Tibial nerve (tissue), 4 donors: ENCODE results near the gene PKP2.

Source experiments
- EP300 ChIP-seq, 2 donors: sonication (generic); formaldehyde crosslinking; IDR thresholded peaks; one replicate each; pipeline ENCODE4 v1.6.1; 2017; ENCODE audit warnings: antibody characterized with exemption in 2 of 2, mild to moderate bottlenecking in 1 of 2
- POLR2A ChIP-seq, 2 donors: fragments of 450-650 bp; IDR thresholded peaks; one replicate each; pipeline ENCODE4 v1.6.1; 2017; ENCODE audit warnings: antibody characterized with exemption in 2 of 2, mild to moderate bottlenecking in 2 of 2, moderate library complexity in 2 of 2
- TF ChIP-seq, protein P1 (sequence below), 5 experiments: fragments of 200-600 bp in 3 of 5; fragments of 450-650 bp in 2 of 5; sonication (generic) in 3 of 5; IDR thresholded peaks; one replicate each; pipeline ENCODE4 v1.5.1; 2016 to 2019; ENCODE audit warnings: antibody characterized with exemption in 5 of 5, mild to moderate bottlenecking in 3 of 5, moderate library complexity in 2 of 5

DNA sequence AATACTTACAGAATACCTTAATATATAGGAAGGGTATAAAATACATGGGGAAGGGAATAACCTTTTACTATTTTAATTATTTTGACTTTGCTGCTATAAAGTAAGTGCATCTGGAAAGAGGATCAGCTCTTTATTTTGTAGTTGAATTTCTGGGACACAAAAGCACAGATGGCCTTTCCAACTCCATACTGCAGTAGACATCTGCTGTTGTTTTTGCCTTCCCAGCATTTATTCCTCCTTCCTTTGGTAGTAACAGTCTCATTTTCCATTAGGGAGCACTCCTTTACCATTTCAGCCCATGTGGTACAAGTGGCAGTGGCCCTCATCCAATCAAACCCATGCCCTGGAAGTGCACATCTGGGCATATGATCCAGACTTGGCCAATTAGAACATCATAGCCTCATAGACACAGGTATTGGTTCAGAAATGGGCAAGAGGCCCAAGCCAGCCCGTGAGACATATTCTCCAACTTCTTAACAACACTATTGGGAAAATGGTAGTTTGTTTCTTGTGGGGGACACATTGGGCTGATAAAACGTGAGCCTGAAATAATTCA, 76.1 kb downstream of the PKP2 start:
- TF ChIP-seq, protein P1, sequence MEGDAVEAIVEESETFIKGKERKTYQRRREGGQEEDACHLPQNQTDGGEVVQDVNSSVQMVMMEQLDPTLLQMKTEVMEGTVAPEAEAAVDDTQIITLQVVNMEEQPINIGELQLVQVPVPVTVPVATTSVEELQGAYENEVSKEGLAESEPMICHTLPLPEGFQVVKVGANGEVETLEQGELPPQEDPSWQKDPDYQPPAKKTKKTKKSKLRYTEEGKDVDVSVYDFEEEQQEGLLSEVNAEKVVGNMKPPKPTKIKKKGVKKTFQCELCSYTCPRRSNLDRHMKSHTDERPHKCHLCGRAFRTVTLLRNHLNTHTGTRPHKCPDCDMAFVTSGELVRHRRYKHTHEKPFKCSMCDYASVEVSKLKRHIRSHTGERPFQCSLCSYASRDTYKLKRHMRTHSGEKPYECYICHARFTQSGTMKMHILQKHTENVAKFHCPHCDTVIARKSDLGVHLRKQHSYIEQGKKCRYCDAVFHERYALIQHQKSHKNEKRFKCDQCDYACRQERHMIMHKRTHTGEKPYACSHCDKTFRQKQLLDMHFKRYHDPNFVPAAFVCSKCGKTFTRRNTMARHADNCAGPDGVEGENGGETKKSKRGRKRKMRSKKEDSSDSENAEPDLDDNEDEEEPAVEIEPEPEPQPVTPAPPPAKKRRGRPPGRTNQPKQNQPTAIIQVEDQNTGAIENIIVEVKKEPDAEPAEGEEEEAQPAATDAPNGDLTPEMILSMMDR (IDR thresholded peaks at IDR 0.05): no peak
- TF ChIP-seq POLR2A (IDR thresholded peaks at IDR 0.05): no peak
- no peak for TF ChIP-seq EP300 (IDR thresholded peaks at IDR 0.05)
